BJ (cell line): ENCODE results near the gene DUSP12. TPM values are rescaled to one million over a fixed set of nuclear protein-coding genes. Genes with fewer than 3 reads are reported as not detected.
"Not testable (repeated sequence)": the region's sequence is repeated elsewhere in the genome, so short reads cannot be mapped to it uniquely, and the experiment has no call there.

ENCODE experiments used
- CTCF ChIA-PET: fragments of 350-600 bp; formaldehyde crosslinking; extraction: SDS; loops from one replicate; lab custom pipeline; 2021; ENCODE audit warnings: antibody characterized with exemption, inconsistent platforms; lab: Yijun Ruan, JAX
- POLR2A ChIA-PET: fragments of 300-600 bp; sonication (Branson Sonifier 250); formaldehyde crosslinking; extraction: SDS; loops from one replicate; lab custom pipeline; 2021; ENCODE audit warnings: antibody characterized with exemption; lab: Charles Lee
- DNase-seq: peaks from one replicate; pipeline ENCODE4 v3.0.0-alpha.2; 2011; ENCODE audit warnings: low read depth
- H3K27me3 ChIP-seq: 2 replicates; pipeline ENCODE4 v1.6.0; 2011; ENCODE audit warnings: low read length; ENCODE audit not compliant: control insufficient read depth, insufficient read depth
- H3K36me3 ChIP-seq: 2 replicates; pipeline ENCODE4 v1.5.1; 2011; ENCODE audit warnings: low read length; ENCODE audit not compliant: control insufficient read depth, insufficient read depth
- H3K4me3 ChIP-seq: 2 replicates; pipeline ENCODE4 v1.5.1; 2011; ENCODE audit warnings: low read depth, mild to moderate bottlenecking, control low read depth, low read length
- polyA plus RNA-seq: library from polyadenylated mRNA; depleted of rRNA; stranded (reverse); fragments of >200 nt; gene quantifications from 2 replicates; pipeline ENCODE4 v1.2.3, GENCODE V29; 2011
- TF ChIP-seq, protein P1 (sequence below): IDR thresholded peaks from 2 replicates; pipeline ENCODE4 v1.5.1; 2011; ENCODE audit warnings: low read depth, mild to moderate bottlenecking, control low read depth, inconsistent platforms, low read length, moderate library complexity; ENCODE audit not compliant: insufficient read depth

The DUSP12 gene
- polyA plus RNA-seq, 1 experiment: 28.1 TPM

DNA sequence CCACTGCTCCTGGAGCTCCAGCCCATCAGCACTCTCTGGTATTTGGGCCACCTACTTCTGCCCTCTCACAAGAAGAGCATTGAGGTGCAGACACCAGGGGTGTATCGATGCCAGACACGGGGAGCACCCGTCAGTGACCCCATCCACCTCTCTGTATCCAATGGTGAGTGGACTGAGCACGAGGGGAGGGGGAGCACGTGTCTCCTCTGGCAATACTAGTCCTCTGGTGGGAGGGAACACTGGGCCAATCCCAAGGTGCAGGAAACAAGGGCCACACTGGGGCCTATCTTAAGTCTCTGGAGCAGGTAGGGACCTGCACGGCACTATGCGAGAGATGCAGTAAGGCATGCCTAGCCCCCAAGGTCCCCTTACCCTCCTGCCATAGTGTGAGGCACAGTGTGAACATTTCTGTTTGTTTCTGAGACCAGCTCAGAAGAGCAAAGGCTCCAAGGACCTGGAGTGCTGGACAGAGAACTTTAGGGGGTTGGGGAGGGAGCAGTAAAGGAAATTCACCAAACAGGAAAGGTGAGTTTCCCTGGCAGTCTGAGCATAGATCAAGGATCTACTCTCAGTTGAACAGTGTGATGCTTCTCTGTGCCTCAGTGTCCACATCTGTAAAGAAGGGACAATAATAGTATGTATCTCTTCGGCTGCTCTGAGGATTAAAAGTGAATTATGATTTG, 26.0 kb upstream of the DUSP12 start:
- CTCF ChIA-PET: interaction anchor here (0.8 to 1.6 kb wide), 2 partner anchors 9 to 16 kb away, joined by 3 to 4 read pairs; partner anchors contain the start of gene FCRLA
- H3K27me3 ChIP-seq: no peaks in the 10 kb centered on the region
- no peak overlapping the region for H3K4me3 ChIP-seq
- H3K36me3 ChIP-seq: no peaks in the 10 kb centered on the region
- TF ChIP-seq, protein P1, sequence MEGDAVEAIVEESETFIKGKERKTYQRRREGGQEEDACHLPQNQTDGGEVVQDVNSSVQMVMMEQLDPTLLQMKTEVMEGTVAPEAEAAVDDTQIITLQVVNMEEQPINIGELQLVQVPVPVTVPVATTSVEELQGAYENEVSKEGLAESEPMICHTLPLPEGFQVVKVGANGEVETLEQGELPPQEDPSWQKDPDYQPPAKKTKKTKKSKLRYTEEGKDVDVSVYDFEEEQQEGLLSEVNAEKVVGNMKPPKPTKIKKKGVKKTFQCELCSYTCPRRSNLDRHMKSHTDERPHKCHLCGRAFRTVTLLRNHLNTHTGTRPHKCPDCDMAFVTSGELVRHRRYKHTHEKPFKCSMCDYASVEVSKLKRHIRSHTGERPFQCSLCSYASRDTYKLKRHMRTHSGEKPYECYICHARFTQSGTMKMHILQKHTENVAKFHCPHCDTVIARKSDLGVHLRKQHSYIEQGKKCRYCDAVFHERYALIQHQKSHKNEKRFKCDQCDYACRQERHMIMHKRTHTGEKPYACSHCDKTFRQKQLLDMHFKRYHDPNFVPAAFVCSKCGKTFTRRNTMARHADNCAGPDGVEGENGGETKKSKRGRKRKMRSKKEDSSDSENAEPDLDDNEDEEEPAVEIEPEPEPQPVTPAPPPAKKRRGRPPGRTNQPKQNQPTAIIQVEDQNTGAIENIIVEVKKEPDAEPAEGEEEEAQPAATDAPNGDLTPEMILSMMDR: no peak
- POLR2A ChIA-PET: no interaction called here
- no peak for DNase-seq

DNA sequence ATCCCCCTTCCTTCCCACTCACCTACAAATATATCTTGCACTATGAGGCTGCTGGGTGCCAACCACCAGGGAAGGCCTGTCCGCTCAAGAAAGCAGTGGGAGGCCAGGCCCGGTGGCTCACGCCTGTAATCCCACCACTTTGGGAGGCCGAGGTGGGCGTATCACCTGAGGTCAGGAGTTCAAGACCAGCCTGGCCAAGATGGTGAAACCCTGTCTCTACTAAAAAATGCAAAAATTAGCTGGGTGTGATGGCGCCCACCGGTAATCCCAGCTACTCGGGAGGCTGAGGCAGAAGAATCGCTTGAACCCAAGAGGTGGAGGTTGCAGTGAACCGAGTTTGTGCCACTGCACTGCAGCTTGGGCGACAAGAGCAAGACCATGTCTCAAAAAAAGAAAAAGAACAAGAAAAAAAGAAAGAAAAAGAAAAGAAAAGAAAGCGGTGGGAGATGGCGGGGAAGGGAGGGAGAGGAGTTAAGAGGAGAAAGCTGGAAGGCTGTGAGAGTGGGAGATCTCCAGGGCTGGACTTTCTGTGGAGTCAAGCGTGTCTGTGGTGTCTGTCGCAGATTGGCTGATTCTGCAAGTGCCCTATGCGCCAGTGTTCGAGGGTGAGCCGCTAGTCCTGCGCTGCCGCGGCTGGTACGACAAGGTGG, 24.2 kb upstream of the DUSP12 start:
- DNase-seq, POLR2A ChIA-PET, H3K27me3 ChIP-seq, H3K36me3 ChIP-seq: not testable (repeated sequence)
- CTCF ChIA-PET: interaction anchor here (1.6 to 3.1 kb wide), 4 partner anchors 10 to 17 kb away, joined by 8 to 21 read pairs (median 14); partner anchors contain the start of gene FCRLA
- H3K4me3 ChIP-seq: peak overlapping the region; percentile 80

DNA sequence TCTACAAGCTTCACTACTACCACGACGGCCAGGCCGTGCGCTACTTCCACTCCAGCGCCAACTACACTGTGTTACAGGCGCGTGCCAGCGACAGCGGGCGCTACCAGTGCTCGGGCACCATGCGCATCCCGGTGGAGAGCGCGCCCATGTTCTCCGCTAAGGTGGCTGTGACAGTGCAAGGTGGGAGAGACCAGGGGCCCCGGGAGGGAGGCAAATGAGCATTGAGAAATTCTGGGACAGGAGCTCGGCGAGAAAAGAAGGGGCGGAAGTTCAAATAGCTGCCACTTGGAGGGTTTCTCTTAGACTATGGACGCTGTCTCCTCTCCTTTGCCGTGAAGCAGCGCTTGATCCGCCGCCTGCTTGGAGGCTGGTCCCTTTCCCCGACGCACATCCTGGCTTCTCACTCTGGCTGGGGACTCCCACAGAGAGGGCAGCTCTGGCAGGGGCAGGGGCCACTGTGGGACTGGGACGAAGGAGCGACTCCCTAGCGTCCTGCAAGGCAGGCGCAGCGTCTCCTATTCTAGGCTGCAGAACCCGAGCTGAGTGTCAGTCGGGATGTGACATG, 23.6 kb upstream of the DUSP12 start:
- TF ChIP-seq, protein P1: peak; percentile 56
- ChIA-PET POLR2A (no interaction called here), CTCF (interaction anchor here (0.6 to 3.1 kb wide), 6 partner anchors 10 to 41 kb away, joined by 3 to 21 read pairs (median 10); partner anchors contain the start of gene FCRLA)
- no peaks in the 10 kb centered on the region for H3K36me3 ChIP-seq
- DNase-seq: no peak
- H3K4me3 ChIP-seq: peak overlapping the region; percentile 80
- no peaks in the 10 kb centered on the region for H3K27me3 ChIP-seq

DNA sequence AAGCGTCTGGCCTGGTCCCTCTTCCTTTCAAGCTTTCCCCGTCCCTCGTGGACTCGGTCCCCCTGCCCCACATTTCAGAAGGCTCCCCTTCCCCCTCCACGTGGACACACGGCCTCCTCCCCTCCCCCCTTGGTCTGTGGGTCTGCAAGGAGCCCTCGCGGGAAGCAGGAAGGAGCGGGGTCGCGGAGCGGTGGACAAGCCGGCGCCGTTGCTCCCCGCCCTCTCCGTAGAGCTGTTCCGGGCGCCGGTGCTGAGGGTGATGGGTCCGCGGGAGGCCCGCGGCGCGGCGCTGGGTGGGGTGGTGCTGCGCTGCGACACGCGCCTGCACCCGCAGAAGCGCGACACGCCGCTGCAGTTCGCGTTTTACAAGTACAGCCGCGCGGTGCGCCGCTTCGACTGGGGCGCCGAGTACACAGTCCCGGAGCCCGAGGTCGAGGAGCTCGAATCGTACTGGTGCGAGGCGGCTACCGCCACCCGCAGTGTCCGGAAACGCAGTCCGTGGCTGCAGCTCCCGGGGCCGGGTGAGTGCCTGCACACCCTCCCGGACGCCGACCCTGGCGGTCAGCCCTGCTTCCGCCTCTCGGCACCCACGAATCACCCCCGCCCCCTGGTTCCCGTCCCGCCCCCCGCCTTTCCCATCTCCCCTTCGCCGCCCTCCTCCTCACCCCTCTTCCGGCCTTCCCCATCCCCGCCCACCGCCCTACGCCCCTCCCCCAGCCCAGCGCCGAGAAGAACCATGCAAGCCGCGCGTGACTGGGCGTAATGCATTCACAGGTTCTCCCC, 22.9 kb upstream of the DUSP12 start:
- Histone ChIP-seq H3K27me3 (no peaks in the 10 kb centered on the region), H3K4me3 (peak overlapping the region; percentile 80), H3K36me3 (no peaks in the 10 kb centered on the region)
- DNase-seq: no peak
- ChIA-PET CTCF (interaction anchor here (0.6 to 3.1 kb wide), 6 partner anchors 11 to 42 kb away, joined by 3 to 21 read pairs (median 10); partner anchors contain the start of gene FCRLA), POLR2A (no interaction called here)
- TF ChIP-seq, protein P1: no peak

DNA sequence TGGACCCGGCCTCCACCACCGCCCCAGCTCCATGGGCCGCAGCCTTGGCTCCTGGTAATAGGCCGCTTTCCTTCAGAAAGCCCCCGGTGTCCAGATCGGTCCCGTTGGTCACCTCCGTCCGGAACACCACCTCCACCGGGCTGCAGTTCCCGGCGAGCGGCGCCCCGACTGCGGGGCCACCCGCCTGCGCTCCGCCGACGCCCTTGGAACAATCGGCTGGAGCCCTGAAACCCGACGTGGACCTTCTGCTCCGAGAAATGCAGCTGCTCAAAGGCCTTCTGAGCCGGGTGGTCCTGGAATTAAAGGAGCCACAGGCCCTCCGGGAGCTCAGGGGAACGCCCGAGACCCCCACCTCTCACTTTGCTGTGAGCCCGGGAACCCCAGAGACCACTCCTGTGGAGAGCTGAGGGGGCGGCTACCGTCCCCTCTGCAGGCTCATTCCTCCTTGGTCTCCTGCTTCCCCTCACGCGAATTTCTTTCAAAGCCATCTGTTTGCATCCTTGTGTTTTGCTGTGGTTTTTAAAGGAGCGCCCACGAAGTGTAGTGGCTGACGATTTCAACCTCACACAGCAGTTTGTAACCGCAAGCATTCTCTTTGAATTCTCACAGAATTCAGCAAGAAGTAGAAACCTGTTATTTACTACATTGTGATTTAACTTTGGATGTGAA, 22.2 kb upstream of the DUSP12 start:
- no peaks in the 10 kb centered on the region for H3K27me3 ChIP-seq
- POLR2A ChIA-PET: no interaction called here
- DNase-seq: peak; percentile 74

More for the DNA sequence above, 22.2 kb upstream of the DUSP12 start:
- CTCF ChIA-PET: interaction anchor here (2.3 to 3.1 kb wide), 3 partner anchors 10 to 19 kb away, joined by 12 to 21 read pairs (median 16); partner anchors contain the start of gene FCRLA
- TF ChIP-seq, protein P1: no peak
- H3K36me3 ChIP-seq: no peaks in the 10 kb centered on the region
- H3K4me3 ChIP-seq: peak overlapping the region; percentile 80
